SJSA1 (cell line): ENCODE data around the gene ABCF2. TPM values are rescaled to one million over a fixed set of nuclear protein-coding genes. Genes with fewer than 3 reads are reported as not detected.

Experiments used
- DNase-seq, 2 experiments: peaks; one replicate each; pipeline ENCODE4 v3.0.0-alpha.2; 2015 to 2020; ENCODE audit warnings: low spot score in 2 of 2, low read depth in 1 of 2
- H3K27ac ChIP-seq: fragments of 250-450 bp; sonication (Bioruptor Pico); 2 replicates; pipeline ENCODE4 v1.5.1; 2020; ENCODE audit warnings: mild to moderate bottlenecking, moderate library complexity
- H3K27me3 ChIP-seq: fragments of 250-450 bp; sonication (Bioruptor Pico); replicated peaks from 2 replicates; pipeline ENCODE4 v1.5.1; 2020; ENCODE audit warnings: mild to moderate bottlenecking, moderate library complexity
- H3K36me3 ChIP-seq: fragments of 250-450 bp; sonication (Bioruptor Pico); 2 replicates; pipeline ENCODE4 v1.5.1; 2020; ENCODE audit warnings: mild to moderate bottlenecking
- H3K4me1 ChIP-seq: fragments of 250-450 bp; sonication (Bioruptor Pico); replicated peaks from 2 replicates; pipeline ENCODE4 v1.6.1; 2021; ENCODE audit warnings: mild to moderate bottlenecking
- H3K4me3 ChIP-seq: fragments of 250-450 bp; sonication (Bioruptor Pico); 2 replicates; pipeline ENCODE4 v1.5.1; 2020; ENCODE audit warnings: mild to moderate bottlenecking
- H3K9me3 ChIP-seq: fragments of 250-450 bp; sonication (Bioruptor Pico); replicated peaks from 2 replicates; pipeline ENCODE4 v1.5.1; 2020; ENCODE audit warnings: mild to moderate bottlenecking
- total RNA-seq: library from RNA; depleted of rRNA; stranded (reverse); fragments of >200 nt; shearing (Covaris generic); gene quantifications from 2 replicates; pipeline ENCODE4 v1.2.3, GENCODE V29; 2014

ABCF2 gene
- total RNA-seq, 1 experiment from 2014 or later = 72.6 TPM

- no peak for DNase-seq
- no peak overlapping the region for H3K4me3 ChIP-seq
- H3K4me1 ChIP-seq = no peaks in the 10 kb centered on the region
These were observed 33.9 kb upstream of the ABCF2 start for GRCh38 chr7:151260883-151261282.

GRCh38 chr7:151260471-151260870 lies 33.5 kb upstream of the ABCF2 start:
- Histone ChIP-seq H3K27me3 (no peaks in the 10 kb centered on the region; the same call in 1 of the 2 replicates), H3K36me3 (no peaks in the 10 kb centered on the region), H3K27ac (no peak overlapping the region), H3K4me1 (no peaks in the 10 kb centered on the region), H3K4me3 (no peak overlapping the region), H3K9me3 (no peaks in the 10 kb centered on the region)
- no peak for DNase-seq

More at GRCh38 chr7:151260883-151261282, 33.9 kb upstream of the ABCF2 start:
- H3K36me3 ChIP-seq = no peaks in the 10 kb centered on the region
- no peak overlapping the region for H3K27ac ChIP-seq
- H3K27me3 ChIP-seq = no peaks in the 10 kb centered on the region; the same call in 1 of the 2 replicates
- H3K9me3 ChIP-seq = no peaks in the 10 kb centered on the region

GRCh38 chr7:151257990-151258389 lies 31.0 kb upstream of the ABCF2 start:
- no peak for DNase-seq
- no peaks in the 10 kb centered on the region; the same call in 1 of the 2 replicates for H3K27me3 ChIP-seq
- H3K4me1 ChIP-seq = peaks cover 1% of the 10 kb centered on the region; the same call in 1 of the 2 replicates
- no peak overlapping the region for H3K4me3 ChIP-seq
- H3K36me3 ChIP-seq = no peaks in the 10 kb centered on the region
- no peaks in the 10 kb centered on the region for H3K9me3 ChIP-seq
- no peak overlapping the region for H3K27ac ChIP-seq

GRCh38 chr7:151256410-151257045 lies 29.5 kb upstream of the ABCF2 start:
- no peak for DNase-seq
- H3K27ac ChIP-seq = no peak overlapping the region
- no peaks in the 10 kb centered on the region; the same call in 1 of the 2 replicates for H3K27me3 ChIP-seq
- H3K4me1 ChIP-seq = peaks cover 14% of the 10 kb centered on the region
- no peaks in the 10 kb centered on the region for H3K9me3 ChIP-seq
- H3K36me3 ChIP-seq = 0 out of 2 replicates have a peak, but pooled peaks cover under 1% of the 10 kb centered on the region
- H3K4me3 ChIP-seq = no peak overlapping the region

GRCh38 chr7:151255390-151255789 lies 28.4 kb upstream of the ABCF2 start:
- no peak overlapping the region for H3K27ac ChIP-seq
- H3K4me1 ChIP-seq = peaks cover 23% of the 10 kb centered on the region
- no peak for DNase-seq
- H3K4me3 ChIP-seq = no peak overlapping the region
- no peaks in the 10 kb centered on the region for H3K9me3 ChIP-seq
- no peaks in the 10 kb centered on the region; the same call in 1 of the 2 replicates for H3K27me3 ChIP-seq
- 0 out of 2 replicates have a peak, but pooled peaks cover 4% of the 10 kb centered on the region for H3K36me3 ChIP-seq

GRCh38 chr7:151254851-151255250 lies 27.8 kb upstream of the ABCF2 start:
- H3K4me1 ChIP-seq = peaks cover 28% of the 10 kb centered on the region
- H3K27me3 ChIP-seq = no peaks in the 10 kb centered on the region; the same call in 1 of the 2 replicates
- H3K36me3 ChIP-seq = 0 out of 2 replicates have a peak, but pooled peaks cover 4% of the 10 kb centered on the region
- no peak overlapping the region for H3K27ac ChIP-seq
- H3K9me3 ChIP-seq = no peaks in the 10 kb centered on the region
- no peak overlapping the region for H3K4me3 ChIP-seq
- DNase-seq = no peak

GRCh38 chr7:151254316-151254715 lies 27.3 kb upstream of the ABCF2 start:
- 0 out of 2 replicates have a peak, but pooled peaks cover 4% of the 10 kb centered on the region for H3K36me3 ChIP-seq
- H3K4me1 ChIP-seq = peaks cover 33% of the 10 kb centered on the region
- DNase-seq = no peak
- H3K27me3 ChIP-seq = no peaks in the 10 kb centered on the region
- H3K4me3 ChIP-seq = no peak overlapping the region
- H3K9me3 ChIP-seq = no peaks in the 10 kb centered on the region
- no peak overlapping the region for H3K27ac ChIP-seq

GRCh38 chr7:151252961-151253711 lies 26.1 kb upstream of the ABCF2 start:
- H3K4me3 ChIP-seq = no peak overlapping the region; the same call in 1 of the 2 replicates
- DNase-seq = no peak

GRCh38 chr7:151252561-151252835 lies 25.5 kb upstream of the ABCF2 start:
- H3K9me3 ChIP-seq = no peaks in the 10 kb centered on the region; the same call in 1 of the 2 replicates
- H3K27me3 ChIP-seq = no peaks in the 10 kb centered on the region
- peak overlapping the region; percentile 53 for H3K4me3 ChIP-seq
- H3K36me3 ChIP-seq = 0 out of 2 replicates have a peak, but pooled peaks cover 4% of the 10 kb centered on the region
- no peak for DNase-seq
- H3K4me1 ChIP-seq = peaks cover 45% of the 10 kb centered on the region
- no peak overlapping the region for H3K27ac ChIP-seq

More at GRCh38 chr7:151252961-151253711, 26.1 kb upstream of the ABCF2 start:
- H3K27me3 ChIP-seq = no peaks in the 10 kb centered on the region
- H3K36me3 ChIP-seq = 0 out of 2 replicates have a peak, but pooled peaks cover 4% of the 10 kb centered on the region
- H3K9me3 ChIP-seq = no peaks in the 10 kb centered on the region; the same call in 1 of the 2 replicates
- H3K27ac ChIP-seq = no peak overlapping the region
- H3K4me1 ChIP-seq = peaks cover 41% of the 10 kb centered on the region

GRCh38 chr7:151251689-151252560 lies 24.9 kb upstream of the ABCF2 start:
- Histone ChIP-seq H3K4me1 (peaks cover 50% of the 10 kb centered on the region), H3K27me3 (no peaks in the 10 kb centered on the region), H3K36me3 (0 out of 2 replicates have a peak, but pooled peaks cover 4% of the 10 kb centered on the region), H3K9me3 (no peaks in the 10 kb centered on the region; the same call in 1 of the 2 replicates), H3K27ac (peak overlapping the region; percentile 58), H3K4me3 (peak overlapping the region; percentile 53)
- DNase-seq = peak; percentile 68 to 73

GRCh38 chr7:151251328-151251688 lies 24.3 kb upstream of the ABCF2 start:
- H3K36me3 ChIP-seq = 0 out of 2 replicates have a peak, but pooled peaks cover 4% of the 10 kb centered on the region
- no peaks in the 10 kb centered on the region; the same call in 1 of the 2 replicates for H3K9me3 ChIP-seq
- peak overlapping the region; percentile 43; the same call in 1 of the 2 replicates for H3K27ac ChIP-seq
- peak overlapping the region; percentile 53 for H3K4me3 ChIP-seq
- H3K4me1 ChIP-seq = peaks cover 50% of the 10 kb centered on the region
- peak in 1 of 2 experiments; percentile 54 for DNase-seq
- H3K27me3 ChIP-seq = no peaks in the 10 kb centered on the region

- Histone ChIP-seq H3K4me3 (no peak overlapping the region), H3K36me3 (0 out of 2 replicates have a peak, but pooled peaks cover 4% of the 10 kb centered on the region), H3K27ac (no peak overlapping the region), H3K4me1 (peaks cover 53% of the 10 kb centered on the region), H3K27me3 (no peaks in the 10 kb centered on the region), H3K9me3 (no peaks in the 10 kb centered on the region; the same call in 1 of the 2 replicates)
- DNase-seq = no peak
These were observed 23.5 kb upstream of the ABCF2 start for GRCh38 chr7:151250181-151251132.
